HG03064 (cell line): ENCODE measurements around the gene GSAP.
A peak's percentile ranks its signal among the peaks of the same experiment; 100 is the strongest.
"Not testable (repeated sequence)": the region's sequence is repeated elsewhere in the genome, so short reads cannot be mapped to it uniquely, and the experiment has no call there.

ENCODE experiments used
- ATAC-seq: cut with Tn5 transposase; IDR thresholded peaks from one replicate; pipeline ENCODE4 v1.9.1; 2021; ENCODE audit warnings: low read depth; ENCODE audit not compliant: unreplicated experiment

The GSAP gene, protein sequence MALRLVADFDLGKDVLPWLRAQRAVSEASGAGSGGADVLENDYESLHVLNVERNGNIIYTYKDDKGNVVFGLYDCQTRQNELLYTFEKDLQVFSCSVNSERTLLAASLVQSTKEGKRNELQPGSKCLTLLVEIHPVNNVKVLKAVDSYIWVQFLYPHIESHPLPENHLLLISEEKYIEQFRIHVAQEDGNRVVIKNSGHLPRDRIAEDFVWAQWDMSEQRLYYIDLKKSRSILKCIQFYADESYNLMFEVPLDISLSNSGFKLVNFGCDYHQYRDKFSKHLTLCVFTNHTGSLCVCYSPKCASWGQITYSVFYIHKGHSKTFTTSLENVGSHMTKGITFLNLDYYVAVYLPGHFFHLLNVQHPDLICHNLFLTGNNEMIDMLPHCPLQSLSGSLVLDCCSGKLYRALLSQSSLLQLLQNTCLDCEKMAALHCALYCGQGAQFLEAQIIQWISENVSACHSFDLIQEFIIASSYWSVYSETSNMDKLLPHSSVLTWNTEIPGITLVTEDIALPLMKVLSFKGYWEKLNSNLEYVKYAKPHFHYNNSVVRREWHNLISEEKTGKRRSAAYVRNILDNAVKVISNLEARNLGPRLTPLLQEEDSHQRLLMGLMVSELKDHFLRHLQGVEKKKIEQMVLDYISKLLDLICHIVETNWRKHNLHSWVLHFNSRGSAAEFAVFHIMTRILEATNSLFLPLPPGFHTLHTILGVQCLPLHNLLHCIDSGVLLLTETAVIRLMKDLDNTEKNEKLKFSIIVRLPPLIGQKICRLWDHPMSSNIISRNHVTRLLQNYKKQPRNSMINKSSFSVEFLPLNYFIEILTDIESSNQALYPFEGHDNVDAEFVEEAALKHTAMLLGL

DNA sequence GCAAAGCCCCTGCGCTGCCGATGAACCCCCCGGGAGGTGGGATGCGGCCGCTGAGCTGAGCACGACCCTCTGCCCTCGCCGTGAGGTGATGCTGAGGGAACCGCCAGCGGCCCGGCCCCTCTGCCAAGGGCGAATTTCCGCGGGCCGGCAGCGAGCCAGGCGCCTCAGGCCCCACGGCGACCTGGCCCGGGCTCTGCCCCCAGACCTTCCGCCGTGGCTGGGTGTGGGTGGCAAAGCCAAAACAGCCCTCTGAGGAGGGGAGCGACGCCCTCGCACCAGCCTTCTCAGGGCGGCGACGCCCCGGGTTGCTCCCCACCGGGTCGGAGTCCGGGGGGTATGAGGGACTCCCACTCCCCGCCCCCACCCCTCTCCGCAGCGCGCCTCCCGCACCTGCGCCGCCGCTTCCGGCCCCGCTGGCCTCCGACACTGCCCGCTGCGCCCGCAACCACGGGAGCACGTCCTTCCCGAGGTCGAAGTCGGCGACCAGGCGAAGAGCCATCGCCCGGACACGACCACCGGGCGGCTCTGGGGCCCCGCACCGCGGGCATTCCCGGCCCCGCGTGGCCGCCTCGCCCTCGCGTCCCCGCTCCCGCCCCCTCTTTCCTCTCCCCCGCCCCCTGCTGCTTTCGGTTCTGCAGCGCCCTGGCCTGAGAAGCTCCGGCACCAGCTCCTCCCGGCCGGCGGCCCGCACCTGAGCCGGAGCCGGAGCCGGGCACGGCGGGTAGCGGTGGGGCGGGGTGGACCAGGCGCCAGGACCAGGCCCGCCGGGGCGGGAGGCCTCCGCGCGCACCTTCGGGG lies at the start of gene GSAP:
Gene GSAP (minus strand): TSS at position 527 of the 798 bp plus-strand sequence. CDS start 28 bp downstream, at position 499.
- ATAC-seq, result peak; percentile 50

- ATAC-seq, result no peak
Measured at GRCh38 chr7:77465256-77465655, 49.1 kb upstream of the GSAP start.

DNA sequence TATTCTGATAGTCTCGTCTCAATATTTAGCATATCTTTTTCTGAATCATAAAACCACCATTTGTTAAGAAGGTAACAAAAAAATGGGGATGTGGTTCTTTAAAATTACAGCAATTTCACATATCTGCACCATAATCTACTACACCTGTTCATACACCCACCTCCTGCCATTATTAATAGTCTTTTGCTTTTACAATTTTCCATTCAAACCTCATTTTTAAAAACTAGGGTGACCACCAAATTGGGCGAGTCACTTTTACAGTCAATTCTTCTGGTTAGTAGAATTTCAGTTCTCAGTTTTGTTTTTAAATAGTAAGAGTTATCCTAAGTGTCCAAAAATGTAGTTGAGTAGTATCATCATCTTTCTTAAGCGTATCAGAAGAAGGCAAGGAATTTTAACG lies 48.4 kb upstream of the GSAP start:
- no peak for ATAC-seq

- not testable (repeated sequence) for ATAC-seq
Measured at GRCh38 chr7:77463632-77464031, 47.5 kb upstream of the GSAP start.

- no peak for ATAC-seq
Measured at GRCh38 chr7:77461842-77462241, 45.7 kb upstream of the GSAP start.

DNA sequence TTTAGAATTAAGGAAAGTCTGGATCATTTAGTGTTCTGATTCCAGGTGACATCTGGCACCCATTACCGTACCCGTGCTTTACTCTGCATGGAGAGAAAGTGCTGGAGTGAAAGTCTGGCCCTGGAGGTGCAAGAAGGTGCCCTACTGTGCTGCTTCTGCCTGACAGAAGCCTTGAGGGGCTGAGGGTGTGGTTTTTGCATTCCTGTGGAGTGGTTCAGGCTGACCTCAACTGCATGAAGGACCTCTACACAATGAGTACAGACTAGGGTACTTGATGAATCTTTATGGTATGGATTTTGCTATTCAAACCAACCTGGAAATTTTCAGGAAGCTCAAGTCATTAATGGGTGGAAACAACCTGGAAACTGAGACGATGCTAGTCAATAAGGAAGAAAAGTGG lies 45.1 kb upstream of the GSAP start:
- no peak for ATAC-seq

DNA sequence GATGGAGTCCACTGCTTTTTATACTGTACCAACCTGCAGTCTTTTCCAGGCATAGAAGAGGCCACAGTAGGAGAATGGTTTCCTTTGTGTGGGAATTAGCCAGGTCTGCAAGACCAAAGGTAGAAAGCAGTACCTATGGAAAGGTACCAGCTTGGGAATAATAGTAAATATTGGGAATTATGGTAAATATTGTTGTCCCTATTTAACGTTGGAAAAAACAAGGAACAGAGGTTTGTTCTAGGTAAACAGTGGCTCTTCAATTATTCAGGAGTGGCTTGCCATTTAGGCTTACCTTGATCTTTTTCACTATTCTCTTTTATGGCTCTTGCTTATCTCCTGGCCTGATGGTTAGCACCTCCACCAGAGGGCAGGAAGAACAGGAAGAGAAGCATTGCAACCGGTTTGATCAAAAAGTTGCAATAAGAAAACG lies 43.9 kb upstream of the GSAP start:
- no peak for ATAC-seq

DNA sequence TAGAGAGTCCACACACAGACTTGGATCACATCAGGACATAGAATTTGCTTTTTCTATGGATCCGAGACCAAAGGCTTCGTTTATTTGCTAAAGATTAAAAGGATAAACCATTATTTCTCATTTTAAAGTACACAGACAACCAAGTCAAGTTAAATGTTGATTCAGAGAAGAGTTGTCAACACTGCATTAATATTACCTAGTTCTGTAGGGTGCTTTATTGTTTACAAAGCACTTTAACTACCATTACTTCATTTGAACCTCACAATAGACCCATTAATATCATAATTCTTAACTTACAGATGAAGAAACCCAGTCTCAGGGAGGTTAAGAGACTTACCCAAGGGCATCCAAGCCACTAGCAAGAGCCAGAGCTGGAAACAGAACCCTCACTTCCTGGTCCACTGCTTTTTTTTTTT lies 43.2 kb upstream of the GSAP start:
- ATAC-seq, result no peak

DNA sequence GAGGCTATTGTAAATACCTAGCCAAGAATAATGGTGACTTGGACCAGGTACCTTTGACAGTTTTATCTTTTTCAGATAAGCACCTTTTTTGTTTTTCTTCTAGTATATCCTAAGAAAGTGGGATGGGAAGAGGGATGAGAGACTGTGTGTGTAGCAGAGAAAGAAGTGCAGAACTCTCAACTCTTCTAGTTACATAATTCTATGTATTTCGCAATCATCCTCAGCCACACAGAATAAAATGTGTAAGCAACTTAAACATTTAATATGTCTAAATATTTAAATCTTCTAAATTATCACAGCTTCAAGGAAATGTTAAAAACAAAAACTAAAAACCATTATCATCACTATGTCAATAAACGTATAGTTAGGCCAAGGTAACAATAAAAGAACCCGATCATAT lies 42.6 kb upstream of the GSAP start:
- no peak for ATAC-seq

DNA sequence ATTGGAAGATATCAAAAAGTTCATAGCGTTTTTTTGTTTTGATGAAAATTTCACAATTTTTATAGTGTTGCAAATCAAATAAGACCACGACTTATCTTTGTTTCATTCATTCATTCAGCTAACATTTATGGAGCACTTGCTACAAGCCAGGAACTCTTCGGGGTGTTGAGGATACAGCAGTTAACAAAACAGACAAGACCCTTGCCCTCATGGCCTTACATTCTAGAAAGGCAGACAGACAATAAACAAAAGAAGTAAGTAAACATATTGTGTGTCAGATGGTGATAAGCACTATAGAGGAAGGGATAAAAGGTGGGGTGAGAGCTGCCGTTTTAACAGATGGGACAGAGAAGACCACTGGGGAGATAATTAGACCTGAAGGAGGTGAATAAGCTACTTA lies 41.6 kb upstream of the GSAP start:
- no peak for ATAC-seq

DNA sequence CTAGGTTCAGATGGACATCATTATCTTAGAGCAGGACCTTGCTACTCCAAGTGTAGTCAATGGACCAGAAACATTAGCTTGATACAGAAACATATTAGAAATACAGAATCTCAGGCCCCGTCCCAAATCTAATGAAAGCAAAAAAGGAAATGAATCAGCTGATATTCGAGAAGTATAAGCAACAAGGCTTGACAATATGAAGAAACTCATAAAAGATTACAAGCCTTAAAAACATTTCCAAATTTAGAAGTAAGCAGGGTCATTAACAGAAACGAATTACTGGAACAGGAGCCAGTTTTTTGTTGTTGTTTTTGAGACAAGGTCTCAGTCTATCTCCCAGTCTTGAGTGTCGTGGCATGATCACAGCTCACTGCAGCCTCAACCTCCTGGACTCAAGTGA lies 40.5 kb upstream of the GSAP start:
- no peak for ATAC-seq

DNA sequence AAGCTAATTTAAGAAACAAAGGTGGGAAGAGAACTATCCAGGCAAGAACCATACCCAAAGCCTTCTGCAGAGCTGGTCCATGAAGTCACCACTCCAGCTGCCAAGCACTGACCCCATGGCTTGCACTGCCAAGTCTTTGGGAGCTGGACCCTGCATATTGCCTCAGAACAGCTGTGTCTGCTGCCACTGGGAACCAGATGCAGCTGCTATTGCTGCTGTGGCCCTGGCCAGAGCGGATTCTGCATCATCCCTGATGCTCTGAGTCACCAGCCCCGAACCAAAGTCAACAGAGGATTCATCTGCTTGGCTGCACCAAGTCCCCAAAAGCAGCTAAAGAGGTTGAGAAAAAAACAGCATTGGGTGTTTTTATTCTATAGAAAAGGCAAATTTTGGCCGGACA lies 39.2 kb upstream of the GSAP start:
- no peak for ATAC-seq

- no peak for ATAC-seq
Measured at GRCh38 chr7:77454802-77455201, 38.7 kb upstream of the GSAP start.

DNA sequence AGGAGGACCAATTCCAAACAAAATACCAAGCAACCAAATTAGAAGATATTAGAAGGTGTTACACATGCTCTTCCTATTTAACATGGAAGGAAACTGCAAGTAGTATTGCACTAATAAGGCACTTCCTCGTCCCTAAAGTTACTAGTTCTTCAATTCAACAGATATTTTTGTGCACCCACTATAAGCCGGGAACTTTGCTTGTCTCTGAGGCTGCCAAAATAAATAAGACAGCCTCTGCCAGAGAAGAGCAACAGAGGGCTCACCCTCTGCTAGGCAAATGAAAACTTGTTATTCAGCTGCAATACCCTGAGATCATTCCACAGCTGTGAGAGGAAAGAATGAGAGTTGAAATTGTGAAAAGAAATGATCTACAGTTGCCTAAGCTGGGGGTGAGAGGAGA lies 37.4 kb upstream of the GSAP start:
- ATAC-seq, result no peak

- ATAC-seq, result not testable (repeated sequence)
Measured at GRCh38 chr7:77451950-77452349, 35.8 kb upstream of the GSAP start.

DNA sequence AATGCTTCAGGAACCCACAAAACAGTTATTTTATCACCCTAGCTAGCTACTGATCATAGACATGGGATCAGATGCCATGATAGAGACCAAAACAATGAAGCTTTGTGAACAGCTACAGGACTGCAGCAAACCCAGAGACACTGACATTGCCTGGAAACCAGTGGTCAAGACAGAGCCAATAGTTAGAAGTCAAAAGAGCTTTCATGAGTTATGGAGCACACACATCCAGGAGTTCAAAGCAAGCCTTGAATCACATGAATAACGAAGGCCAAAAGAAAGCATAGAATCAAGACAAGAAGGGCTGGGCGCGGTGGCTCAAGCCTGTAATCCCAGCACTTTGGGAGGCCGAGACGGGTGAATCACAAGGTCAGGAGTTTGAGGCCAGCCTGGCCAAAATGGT lies 34.5 kb upstream of the GSAP start:
- ATAC-seq, result no peak

DNA sequence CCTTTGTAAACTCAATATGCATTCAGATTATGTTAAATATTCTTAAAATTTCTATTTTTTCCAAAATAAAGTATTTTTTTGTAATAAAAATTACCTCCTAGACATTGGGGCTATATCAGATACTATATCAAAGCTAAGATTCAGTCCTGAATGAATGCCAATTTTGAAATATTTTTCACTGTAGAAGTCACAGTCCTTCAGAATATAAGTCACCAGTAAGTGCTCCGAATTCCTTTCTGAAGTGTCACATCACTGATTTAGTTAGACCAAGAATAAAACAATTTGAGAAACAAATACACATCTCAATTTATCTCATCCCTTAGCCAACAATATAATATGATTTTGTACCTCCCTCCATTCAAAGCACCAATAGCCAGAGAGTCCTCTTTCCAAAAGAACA lies 33.9 kb upstream of the GSAP start:
- no peak for ATAC-seq

- ATAC-seq, result no peak
Measured at GRCh38 chr7:77447616-77448015, 31.5 kb upstream of the GSAP start.

DNA sequence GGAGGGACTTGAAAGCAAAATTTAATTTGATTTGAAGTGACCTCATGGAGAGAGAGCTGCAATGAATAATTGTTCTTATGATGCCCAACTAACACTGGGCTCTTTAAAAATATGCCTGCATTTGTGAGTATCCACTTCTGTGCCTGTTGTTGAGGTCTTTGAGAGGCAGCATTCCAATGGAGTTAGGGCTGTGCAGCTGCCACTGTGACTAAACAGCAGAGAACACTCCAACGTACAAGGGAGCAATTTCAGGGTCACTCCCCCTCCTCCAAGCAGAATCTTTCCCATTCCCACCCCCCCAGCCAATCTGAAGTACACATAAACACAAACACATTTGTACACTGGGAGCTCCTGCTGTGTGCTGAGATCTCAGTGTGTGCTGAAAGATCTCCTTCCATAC lies 28.0 kb upstream of the GSAP start:
- no peak for ATAC-seq

GRCh38 chr7:77443042-77443441 lies 26.9 kb upstream of the GSAP start:
- no peak for ATAC-seq

DNA sequence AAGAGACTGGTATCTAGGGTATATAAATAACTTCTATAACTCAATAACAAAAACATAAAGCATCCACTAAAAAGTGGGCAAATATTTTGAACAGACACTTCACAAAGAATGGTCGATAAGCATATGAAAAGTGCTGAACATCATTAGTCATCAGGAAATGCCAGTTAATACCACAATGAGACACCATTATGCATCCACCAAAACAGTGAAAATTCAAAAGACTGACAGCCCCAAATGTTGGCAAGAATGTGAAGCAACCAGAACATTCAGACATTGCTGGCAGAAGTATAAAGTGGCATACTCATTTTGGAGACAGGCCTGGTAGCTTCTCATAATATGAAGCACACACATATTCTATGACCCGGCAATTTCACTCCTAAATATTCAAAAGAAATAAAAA lies 26.5 kb upstream of the GSAP start:
- ATAC-seq, result no peak
